Stimulated activated naive CD4-positive, alpha-beta T cell treated with Interleukin-2 at 50 U/mL for 16 hours (primary cell): Measurements from ENCODE around the gene TYMP.
"Not testable (repeated sequence)": the region's sequence is repeated elsewhere in the genome, so short reads cannot be mapped to it uniquely, and the experiment has no call there.

Experiments used
- DNase-seq: peaks from one replicate; lab custom pipeline; 2025; lab: John Stamatoyannopoulos, UW

Gene TYMP

GRCh38 chr22:50523806-50524675 is 5.8 kb downstream of the TYMP start:
- no peak for DNase-seq

GRCh38 chr22:50523458-50523805 is 6.4 kb downstream of the TYMP start:
- DNase-seq: no peak

- no peak for DNase-seq
Measured at GRCh38 chr22:50522806-50523438, 6.9 kb downstream of the TYMP start.

- DNase-seq: no peak
Measured at GRCh38 chr22:50522208-50522805, 7.5 kb downstream of the TYMP start.

- DNase-seq: no peak
Measured at GRCh38 chr22:50521710-50522109, 8.1 kb downstream of the TYMP start.

GRCh38 chr22:50520826-50521453 is 8.9 kb downstream of the TYMP start:
- no peak for DNase-seq

GRCh38 chr22:50520184-50520583 is 9.6 kb downstream of the TYMP start:
- DNase-seq: not testable (repeated sequence)

GRCh38 chr22:50519151-50519550 is 10.7 kb downstream of the TYMP start:
- DNase-seq: no peak

GRCh38 chr22:50518606-50519005 is 11.2 kb downstream of the TYMP start:
- DNase-seq: no peak

- no peak for DNase-seq
Measured at GRCh38 chr22:50517495-50518260, 12.1 kb downstream of the TYMP start.

GRCh38 chr22:50516891-50517290 is 12.9 kb downstream of the TYMP start:
- no peak for DNase-seq

- no peak for DNase-seq
Measured at GRCh38 chr22:50516068-50516467, 13.7 kb downstream of the TYMP start.

- no peak for DNase-seq
Measured at GRCh38 chr22:50513175-50513574, 16.6 kb downstream of the TYMP start.

- DNase-seq: no peak
Measured at GRCh38 chr22:50508897-50509296, 20.9 kb downstream of the TYMP start.

- peak; percentile 70 for DNase-seq
Measured at GRCh38 chr22:50507991-50508884, 21.6 kb downstream of the TYMP start, which contains the start of gene NCAPH2. TSS of gene NCAPH2 (plus strand) at chr22:50508224. CDS start at chr22:50508338, 114 bp downstream.

- DNase-seq: peak; percentile 98
Measured at GRCh38 chr22:50507421-50507990, 22.3 kb downstream of the TYMP start, which contains the start of gene LMF2. TSS of gene LMF2 (minus strand) at chr22:50507702. CDS start at chr22:50507675, 27 bp downstream.

GRCh38 chr22:50506611-50507420 is 23.0 kb downstream of the TYMP start:
- DNase-seq: no peak

- no peak for DNase-seq
Measured at GRCh38 chr22:50505776-50506610, 23.8 kb downstream of the TYMP start.
